Measurements from ENCODE around the gene MTAP. TPM values are rescaled to one million over a fixed set of nuclear protein-coding genes. Genes with fewer than 3 reads are reported as not detected.
A peak's percentile ranks its signal among the peaks of the same experiment; 100 is the strongest.

MTAP gene
- total RNA-seq, 1 experiment from 2014 or later: 326 TPM

- no peak for TF ChIP-seq ZBTB33 (IDR thresholded peaks at IDR 0.05; ENCODE audit: extremely low read depth, insufficient replicate concordance, low read length)
Measured at GRCh38 chr9:21830589-21830988, 28.2 kb downstream of the MTAP start (continued).

- ChIA-PET RAD21 (ENCODE audit: low non-redundant PET in 1 of 2, low total read pairs in 2 of 2, uncharacterized antibody in 2 of 2, unreplicated experiment in 2 of 2) (no interaction called here), CTCF (no interaction called here), POLR2A (no interaction called here)
- peaks cover 43% of the 10 kb centered on the region; the same call in 1 of the 2 replicates for H4K20me1 ChIP-seq (ENCODE audit: insufficient read depth)
- peak overlapping the region; percentile 14; the same call in 1 of the 2 replicates for H3K27ac ChIP-seq (ENCODE audit: low read depth, low read length)
- H3K36me3 ChIP-seq (ENCODE audit: control insufficient read depth in 1 of 2, insufficient read depth in 2 of 2, low read length in 2 of 2): peaks cover 67 to 84% of the 10 kb centered on the region in 2 experiments
- no peak overlapping the region for H2AFZ ChIP-seq (ENCODE audit: low read depth, low read length, poor library complexity, severe bottlenecking)
- no peaks in the 10 kb centered on the region for H3K9me3 ChIP-seq (ENCODE audit: control insufficient read depth in 1 of 2, insufficient read depth in 1 of 2, low read depth in 1 of 2, low read length in 2 of 2)
- no TSS peak for BruUV-seq (replicated peaks)
- no peak overlapping the region for H3K4me3 ChIP-seq (replicated peaks in 1 of 2; ENCODE audit: low read depth in 1 of 2, low read length in 2 of 2)
- H3K9me2 ChIP-seq (ENCODE audit: insufficient read depth): no peaks in the 10 kb centered on the region
- peaks cover 23 to 99% of the 10 kb centered on the region in 2 experiments for H3K4me1 ChIP-seq (ENCODE audit: control insufficient read depth in 1 of 2, insufficient read depth in 2 of 2, low read length in 2 of 2)
- no peak overlapping the region for H3K9ac ChIP-seq (ENCODE audit: low read length)
- H3K4me2 ChIP-seq (ENCODE audit: low read length): peak overlapping the region; percentile 10; the same call in 1 of the 2 replicates
- H3K27me3 ChIP-seq (ENCODE audit: insufficient read depth, low read length): no peaks in the 10 kb centered on the region
- intact Hi-C loops (cut with micrococcal nuclease): no loop called here
- ATAC-seq (no peak), DNase-seq (ENCODE audit: low read depth, low spot score) (no peak)
- H3K79me2 ChIP-seq (ENCODE audit: insufficient read depth, low read length): peaks cover 100% of the 10 kb centered on the region
- TF ChIP-seq POLR2AphosphoS5 (IDR thresholded peaks at IDR 0.05; ENCODE audit: low read depth, low read length) (no peak), POLR2A (IDR thresholded peaks at IDR 0.05; ENCODE audit: borderline replicate concordance, extremely low read depth, insufficient read depth, insufficient read length) (no peak), ZBTB33 (IDR thresholded peaks at IDR 0.05; ENCODE audit: extremely low read depth, insufficient replicate concordance, low read length) (no peak), EZH2phosphoT487 (IDR thresholded peaks at IDR 0.05; ENCODE audit: borderline replicate concordance) (no peak), CEBPB (IDR thresholded peaks at IDR 0.05; ENCODE audit: low read depth) (peak; percentile 54; the same call in 1 of the 2 replicates), SIN3A (IDR thresholded peaks at IDR 0.05; ENCODE audit: low read depth) (no peak), CTCF (IDR thresholded peaks at IDR 0.05 in 2 of 3, conservative IDR thresholded peaks at IDR 0.05 in 1 of 3; ENCODE audit: borderline replicate concordance in 1 of 3, insufficient read depth in 1 of 3, low read depth in 2 of 3, low read length in 2 of 3) (no peak), JUND (IDR thresholded peaks at IDR 0.05) (no peak), TCF7L2 (IDR thresholded peaks at IDR 0.05; ENCODE audit: borderline replicate concordance, extremely low read depth, insufficient read depth, insufficient read length) (no peak)
Measured at GRCh38 chr9:21831841-21832509, 29.5 kb downstream of the MTAP start.

Data from HCT116 (cell line).